Measurements from ENCODE around the gene SDC4.
A peak's percentile ranks its signal among the peaks of the same experiment; 100 is the strongest.
"Not testable (repeated sequence)": the region's sequence is repeated elsewhere in the genome, so short reads cannot be mapped to it uniquely, and the experiment has no call there.

SDC4 gene

DNA sequence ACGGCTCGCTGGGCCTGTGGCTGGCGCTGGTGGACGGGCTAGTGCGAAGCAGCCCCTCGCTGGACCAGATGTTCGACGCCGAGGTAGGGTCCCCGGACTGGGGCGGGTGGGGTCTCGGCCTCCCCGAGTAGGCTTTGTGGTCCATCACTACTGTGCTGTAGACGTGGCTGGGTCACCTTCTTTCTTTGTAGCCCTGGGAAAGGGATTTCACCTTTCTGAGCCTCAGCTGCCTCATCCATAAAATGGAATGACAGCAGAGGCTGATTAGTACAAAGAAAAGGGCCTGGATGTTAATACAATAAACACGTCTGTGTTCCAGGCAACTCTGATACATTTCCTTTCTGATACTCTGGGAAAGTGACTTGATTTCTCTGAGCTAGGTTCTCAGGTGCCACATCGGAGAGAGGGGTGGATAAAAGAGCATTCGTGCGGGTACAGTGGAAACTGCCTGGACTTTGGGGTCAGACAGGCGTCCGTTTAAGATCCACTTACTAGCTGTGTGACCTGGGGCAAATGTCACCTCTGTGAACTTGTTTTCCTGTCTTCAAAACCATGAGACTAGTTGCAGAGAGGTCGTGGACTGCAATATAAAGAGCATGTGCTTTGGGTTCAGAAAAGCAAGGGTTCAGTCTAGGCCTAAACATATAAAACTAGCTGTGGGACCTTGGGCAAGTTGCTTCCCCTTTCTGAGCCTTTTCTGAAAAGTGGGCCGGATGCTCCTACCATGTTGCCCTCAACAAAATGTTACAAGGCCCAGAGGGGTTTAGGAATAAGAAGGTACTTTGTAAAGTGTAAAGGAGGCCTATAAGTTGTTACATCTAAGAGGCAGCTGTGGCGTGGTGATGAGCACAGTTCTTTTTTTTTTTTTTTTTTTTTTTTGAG lies 15.6 kb upstream of the SDC4 start:
- no peak for DNase-seq

DNA sequence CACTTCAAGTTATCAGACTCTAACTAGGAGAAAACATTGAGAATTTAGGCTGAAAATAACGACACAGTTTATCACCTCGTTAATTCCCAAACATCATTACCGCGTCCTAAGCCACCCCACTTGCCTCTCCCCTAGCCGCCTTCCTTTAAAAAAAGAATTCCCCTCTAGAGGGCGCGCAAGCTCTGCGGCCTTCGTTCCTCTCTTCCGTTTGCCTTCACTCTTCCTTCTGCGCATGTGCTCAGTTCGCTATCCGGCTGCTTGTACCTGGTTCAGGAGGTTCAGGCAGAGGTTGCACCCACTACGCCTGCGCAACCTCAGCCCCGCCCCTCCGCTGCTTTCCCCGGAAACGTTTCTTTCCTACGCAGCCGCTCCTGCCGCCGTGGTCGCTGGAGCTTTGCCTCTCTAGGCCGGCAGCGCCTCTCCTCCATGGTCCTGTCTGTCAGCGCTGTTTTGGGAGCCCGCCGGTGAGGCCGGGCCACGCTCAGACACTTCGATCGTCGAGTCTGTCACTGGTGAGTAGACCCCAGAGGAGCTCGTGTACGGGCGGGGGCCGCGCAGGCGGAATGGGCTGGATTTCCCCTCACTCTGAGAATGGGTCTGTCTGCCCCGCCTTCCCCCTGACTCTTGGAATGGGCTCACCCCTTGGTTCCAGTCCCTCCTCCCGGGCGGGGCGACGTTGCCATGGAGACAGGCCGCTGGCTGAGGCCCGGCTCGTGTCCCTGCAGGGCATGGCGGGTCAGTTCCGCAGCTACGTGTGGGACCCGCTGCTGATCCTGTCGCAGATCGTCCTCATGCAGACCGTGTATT lies 14.8 kb upstream of the SDC4 start, which contains the start of gene SYS1:
TSS of gene SYS1 (plus strand) at position 353 of the 807 bp plus-strand sequence. CDS start at position 729, 376 bp downstream.
- DNase-seq = peak; percentile 98

GRCh38 chr20:45361793-45362192 lies 13.6 kb upstream of the SDC4 start:
- peak; percentile 69 for DNase-seq

GRCh38 chr20:45359406-45360148 lies 11.4 kb upstream of the SDC4 start:
- DNase-seq = no peak

- DNase-seq = peak; percentile 41
Observed at GRCh38 chr20:45359069-45359405, 10.8 kb upstream of the SDC4 start.

DNA sequence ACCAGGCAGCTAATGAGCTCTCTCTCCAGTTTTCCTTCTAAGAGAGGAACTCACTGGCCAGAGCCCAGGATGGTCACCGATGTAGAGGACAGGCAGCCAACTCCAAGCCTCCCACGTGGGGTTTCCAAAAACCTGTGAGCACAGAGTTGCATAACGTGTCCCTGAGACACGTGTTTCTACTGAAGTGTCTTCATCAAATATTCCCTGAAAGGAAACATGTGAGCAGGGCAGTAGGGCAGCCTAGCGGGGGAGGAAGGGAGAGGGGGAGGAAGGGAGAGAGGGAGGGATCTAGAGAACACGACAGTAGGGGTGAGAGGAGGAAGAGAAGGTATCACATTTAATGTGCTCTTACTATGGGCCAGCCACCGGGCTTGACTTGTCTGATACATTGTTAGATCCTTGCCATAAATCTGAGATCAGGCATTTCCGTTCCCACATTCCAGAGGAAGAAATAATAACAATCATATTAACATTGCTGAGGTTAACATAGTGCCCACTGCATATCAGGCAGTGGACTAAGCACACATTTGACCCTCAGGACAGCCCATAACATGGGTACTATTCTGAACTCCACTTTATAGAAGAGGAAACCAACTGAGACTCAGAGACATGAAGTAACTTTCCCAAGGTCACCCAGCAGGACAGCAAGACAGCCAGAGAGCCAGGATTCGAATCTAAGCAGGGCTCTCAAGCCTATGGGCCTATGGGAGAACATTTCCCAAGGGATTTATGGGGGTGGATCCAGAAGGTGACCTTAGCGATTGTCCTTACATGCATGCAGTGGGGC lies 10.3 kb upstream of the SDC4 start:
- DNase-seq = peak; percentile 87

GRCh38 chr20:45355209-45356084 lies 7.2 kb upstream of the SDC4 start:
- peak; percentile 84 for DNase-seq

DNA sequence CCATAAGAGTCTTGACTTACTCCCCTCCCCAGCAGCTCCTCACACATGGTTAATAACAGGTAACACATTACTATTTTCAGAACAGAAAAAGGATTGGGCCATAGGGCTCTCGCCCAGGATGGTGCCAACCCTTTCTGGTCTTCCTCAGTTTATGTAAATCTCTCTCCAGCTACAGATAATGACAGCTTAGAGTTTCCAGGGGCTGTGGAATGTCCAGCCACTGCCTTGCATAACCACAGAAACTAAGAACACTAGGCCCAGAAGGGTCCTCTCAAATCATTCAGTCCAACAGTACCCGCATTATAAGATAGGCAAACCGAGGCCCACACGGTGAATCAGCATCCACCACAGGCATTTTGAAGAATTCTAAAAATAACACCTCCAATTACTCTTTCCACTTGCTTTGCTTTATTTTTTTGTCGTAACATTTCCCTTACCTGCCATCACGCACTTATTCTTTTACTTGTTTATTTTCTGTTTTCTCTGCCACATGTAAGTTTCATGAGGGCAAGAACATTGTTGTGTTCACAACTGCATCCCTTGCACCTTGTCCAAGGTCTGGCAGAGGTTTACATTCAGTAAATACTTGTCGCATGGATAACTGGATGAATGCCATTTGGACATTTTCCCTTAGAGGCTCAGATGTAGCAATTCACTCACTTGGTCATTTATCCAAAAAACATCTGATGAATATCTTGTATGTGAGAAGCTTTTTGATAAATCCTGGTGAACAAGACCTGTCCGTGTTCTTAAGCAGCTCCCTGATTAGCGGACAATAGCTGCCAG lies 6.4 kb upstream of the SDC4 start:
- no peak for DNase-seq

GRCh38 chr20:45353746-45354145 lies 5.5 kb upstream of the SDC4 start:
- DNase-seq = no peak

- DNase-seq = no peak
Observed at GRCh38 chr20:45352729-45353128, 4.5 kb upstream of the SDC4 start.

GRCh38 chr20:45350795-45351194 lies 2.6 kb upstream of the SDC4 start:
- not testable (repeated sequence) for DNase-seq

- no peak for DNase-seq
Observed at GRCh38 chr20:45350217-45350616, 2.0 kb upstream of the SDC4 start.

- no peak for DNase-seq
Observed at GRCh38 chr20:45347297-45347935, 808 bp downstream of the SDC4 start.

GRCh38 chr20:45346851-45347250 lies 1.4 kb downstream of the SDC4 start:
- DNase-seq = no peak

DNA sequence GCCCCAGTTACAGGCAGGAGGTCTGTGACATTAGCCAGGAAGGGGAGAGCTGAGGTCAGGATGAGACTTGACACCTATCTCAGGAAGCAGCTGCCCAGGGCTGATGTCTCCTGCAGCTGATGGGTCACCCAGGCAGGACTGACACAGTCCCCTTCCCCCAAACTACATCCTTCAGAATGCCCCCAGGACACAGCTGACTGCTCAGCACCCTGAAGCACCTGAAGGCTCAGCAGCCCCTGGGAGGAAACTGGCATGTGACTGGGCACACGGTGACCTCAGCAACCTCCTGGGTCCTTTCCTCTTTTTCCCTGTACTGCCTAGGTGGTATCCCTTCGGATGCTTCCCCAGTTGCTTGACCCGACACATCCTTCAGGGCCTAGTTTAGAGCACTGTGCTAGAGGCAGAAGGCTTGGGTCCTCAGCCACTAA lies 1.9 kb downstream of the SDC4 start:
- no peak for DNase-seq

DNA sequence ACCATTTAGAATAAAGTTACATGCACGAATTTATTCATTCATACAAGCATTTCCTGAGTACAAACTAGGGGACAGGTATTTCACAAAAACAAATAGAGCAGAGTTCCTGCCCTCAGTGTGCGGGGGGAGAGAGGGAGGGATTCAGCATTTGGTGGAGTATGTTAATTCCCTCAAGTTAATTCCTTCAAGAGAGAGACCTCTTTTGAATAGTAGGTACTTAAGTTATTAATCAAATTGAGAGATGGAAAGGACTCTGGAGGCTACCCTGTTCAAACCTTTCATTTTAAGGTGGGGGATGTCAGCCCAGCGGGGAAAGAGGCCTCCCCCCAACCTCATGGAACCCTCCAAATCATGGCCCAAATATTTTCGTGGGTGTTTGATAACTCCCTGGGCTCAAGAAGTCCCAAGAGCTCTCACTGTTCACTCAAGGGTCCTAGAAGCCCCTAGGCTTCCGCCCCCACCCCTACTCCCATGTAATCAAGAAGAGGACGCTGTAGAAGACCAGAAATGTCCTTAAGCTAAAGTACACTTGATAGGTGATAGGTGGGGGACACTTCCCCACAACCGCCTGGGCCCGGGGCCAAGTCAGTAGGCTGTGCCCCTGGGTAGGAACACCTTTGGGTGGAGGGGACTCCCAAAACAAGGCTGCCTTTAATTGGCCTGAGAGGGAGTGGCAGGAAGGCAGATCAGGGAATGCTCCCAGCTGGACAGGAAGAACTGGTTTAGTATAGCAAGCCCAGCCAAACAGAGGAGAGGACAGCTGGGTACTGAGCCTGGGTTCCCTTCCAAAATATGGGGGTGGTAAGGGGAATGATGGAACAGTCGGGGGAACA lies 2.9 kb downstream of the SDC4 start:
- no peak for DNase-seq

GRCh38 chr20:45344168-45344860 lies 3.9 kb downstream of the SDC4 start:
- DNase-seq = peak; percentile 85

GRCh38 chr20:45343532-45344167 lies 4.6 kb downstream of the SDC4 start:
- DNase-seq = no peak

Data from inflammatory macrophage treated with lipopolysaccharide for 4 hours (primary cell).